LNCaP clone FGC (cell line): ENCODE measurements around the gene MLC1.

Experiments used
- DNase-seq: peaks from one replicate; pipeline ENCODE4 v3.0.0-alpha.2; 2011; ENCODE audit warnings: low read depth
- H3K4me3 ChIP-seq: 2 replicates; pipeline ENCODE4 v1.5.1; 2011; ENCODE audit warnings: mild to moderate bottlenecking, low read depth, low read length, control low read depth
- CTCF ChIP-seq: IDR thresholded peaks from 2 replicates; pipeline ENCODE4 v1.5.1; 2012; ENCODE audit warnings: mild to moderate bottlenecking; ENCODE audit not compliant: control insufficient read depth, insufficient read depth; ENCODE audit errors: extremely low read depth

MLC1 gene

DNA sequence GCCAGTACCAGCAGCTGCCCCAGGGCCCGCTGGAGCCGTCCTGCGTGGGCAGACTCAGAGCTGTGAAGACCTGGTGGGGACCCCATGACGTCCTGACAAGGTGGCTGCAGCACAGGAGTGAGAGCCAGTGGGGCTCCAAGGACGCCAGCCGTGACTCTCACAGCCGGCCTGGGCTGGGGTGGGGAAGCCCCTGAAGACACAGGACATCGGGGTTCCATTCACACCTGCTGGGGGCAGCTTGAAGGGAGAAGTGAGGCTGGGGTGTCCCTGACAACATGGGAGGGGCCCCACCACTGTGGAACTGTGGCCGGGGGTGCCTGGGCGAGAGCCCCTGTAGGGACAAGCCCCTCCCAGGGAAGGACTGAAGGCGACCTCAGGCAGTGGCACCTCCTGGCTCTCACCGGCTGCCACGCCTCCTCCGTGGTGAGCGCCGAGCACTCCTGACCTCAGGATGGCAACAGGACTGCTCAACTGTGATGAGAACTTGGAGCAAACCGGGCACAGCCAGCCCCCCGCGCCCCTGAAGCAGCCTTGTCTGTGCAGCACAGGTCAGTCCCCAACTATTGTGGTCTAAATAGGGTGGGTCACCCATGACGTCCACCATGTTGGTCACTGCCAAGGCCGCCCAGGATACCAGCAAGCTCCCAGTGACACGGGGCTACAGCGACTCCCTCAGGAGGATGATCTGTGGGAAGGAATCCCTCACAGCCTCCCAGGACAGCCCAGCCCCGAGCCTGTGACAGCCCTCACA, 49.9 kb downstream of the MLC1 start:
- TF ChIP-seq CTCF, result no peak
- no peak for DNase-seq
- no peak overlapping the region for H3K4me3 ChIP-seq

- no peak for TF ChIP-seq CTCF
- H3K4me3 ChIP-seq, result no peak overlapping the region
- DNase-seq, result no peak
Observed at GRCh38 chr22:50034126-50035081, 50.8 kb downstream of the MLC1 start.

- TF ChIP-seq CTCF, result no peak
- H3K4me3 ChIP-seq, result no peak overlapping the region
- no peak for DNase-seq
Observed at GRCh38 chr22:50032941-50033601, 52.2 kb downstream of the MLC1 start.

- DNase-seq, result no peak
- H3K4me3 ChIP-seq, result no peak overlapping the region
- TF ChIP-seq CTCF, result no peak
Observed at GRCh38 chr22:50032109-50032871, 52.9 kb downstream of the MLC1 start.

DNA sequence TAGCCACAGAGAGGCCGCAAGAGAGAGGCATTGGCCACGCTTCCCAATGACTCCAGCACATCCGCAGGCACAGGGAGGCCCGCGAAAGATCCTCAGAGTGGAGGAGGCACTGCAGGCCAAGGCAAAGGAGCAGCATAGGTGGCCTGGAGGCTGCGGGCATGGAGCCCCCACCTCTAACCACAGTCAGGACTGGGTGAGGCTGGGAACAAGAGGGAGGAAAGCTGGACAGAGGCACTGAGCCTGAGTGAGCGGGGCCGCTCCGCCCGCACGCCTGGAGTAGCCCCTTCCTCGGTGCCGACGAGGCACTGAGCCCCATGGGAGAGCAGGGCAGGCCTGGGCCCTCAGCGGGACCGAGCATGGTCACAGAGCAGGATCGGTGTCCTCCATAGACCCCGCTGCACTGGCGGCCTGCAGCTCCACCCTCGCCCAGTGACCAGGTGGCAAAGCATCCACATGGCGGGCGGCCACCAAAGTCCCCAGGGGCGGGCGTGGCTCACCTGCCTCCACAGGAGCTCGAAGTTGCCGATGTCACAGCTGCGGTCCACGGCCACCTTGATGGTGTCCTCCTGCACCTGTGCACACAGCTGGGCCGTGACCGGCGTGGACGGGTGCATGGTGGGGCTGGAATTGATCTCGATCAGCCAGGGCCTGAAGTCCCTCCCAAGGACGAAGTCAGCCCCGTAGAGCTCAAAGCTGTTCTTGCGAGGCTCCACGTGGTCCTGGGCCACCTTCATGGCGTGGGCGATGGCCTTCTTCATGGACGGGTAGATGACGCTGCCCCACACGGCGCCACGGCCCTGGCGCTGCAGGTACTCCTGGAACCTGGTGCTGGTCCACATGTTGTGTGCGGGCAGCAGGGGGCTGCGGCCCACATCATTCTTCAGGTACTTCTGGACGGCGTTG, 53.8 kb downstream of the MLC1 start:
- no peak for DNase-seq
- no peak overlapping the region for H3K4me3 ChIP-seq
- no peak for TF ChIP-seq CTCF
